ENCODE data around the gene SRGAP1. TPM values are rescaled to one million over a fixed set of nuclear protein-coding genes. Genes with fewer than 3 reads are reported as not detected.

The SRGAP1 gene
- total RNA-seq, 3 donors from 2014 or later (not counting 1 experiment from before 2014, with no cell fraction given), result 0.10 to 0.49 (median 0.16) TPM

DNA sequence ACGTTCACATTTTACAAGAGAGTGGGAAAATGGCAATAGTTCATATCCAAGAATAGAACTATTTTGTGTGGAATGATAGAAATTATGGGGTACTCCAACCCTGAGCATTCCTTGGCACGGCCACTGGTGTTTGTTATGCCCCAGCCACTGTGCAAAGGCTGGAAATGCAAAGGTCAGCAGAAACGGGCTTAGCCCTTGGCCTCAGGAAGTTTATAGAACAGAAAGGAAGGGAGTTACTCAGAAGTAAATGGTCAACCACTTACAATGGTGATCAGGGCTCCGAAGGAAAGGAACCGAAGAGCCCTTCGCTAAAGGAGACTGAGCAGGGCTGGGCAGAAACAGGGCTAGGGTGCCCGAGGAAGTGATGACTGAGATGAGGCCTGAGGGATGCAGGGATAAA lies 332.5 kb downstream of the SRGAP1 start:
- Histone ChIP-seq H3K4me3 (ENCODE audit: low read length) (no peak overlapping the region), H3K9me3 (ENCODE audit: control insufficient read depth, insufficient read depth, low read length) (no peaks in the 10 kb centered on the region), H3K27me3 (ENCODE audit: control insufficient read depth, insufficient read depth, low read length) (no peaks in the 10 kb centered on the region), H3K27ac (ENCODE audit: low read length) (no peak overlapping the region), H3K4me1 (ENCODE audit: control insufficient read depth, insufficient read depth, low read length) (no peaks in the 10 kb centered on the region), H3K36me3 (ENCODE audit: control insufficient read depth, insufficient read depth, low read length) (no peaks in the 10 kb centered on the region)
- H3K9me3 Mint-ChIP-seq, result no peaks in the 10 kb centered on the region
- DNase-seq, result no peak
- intact Hi-C loops (cut with micrococcal nuclease), result no loop called here
- H3K36me3 Mint-ChIP-seq, result no peaks in the 10 kb centered on the region
- H3K27me3 Mint-ChIP-seq (ENCODE audit: low read depth in 2 of 2), result peaks cover 0 to 2% of the 10 kb centered on the region in 2 donors
- TF ChIP-seq, protein P1, sequence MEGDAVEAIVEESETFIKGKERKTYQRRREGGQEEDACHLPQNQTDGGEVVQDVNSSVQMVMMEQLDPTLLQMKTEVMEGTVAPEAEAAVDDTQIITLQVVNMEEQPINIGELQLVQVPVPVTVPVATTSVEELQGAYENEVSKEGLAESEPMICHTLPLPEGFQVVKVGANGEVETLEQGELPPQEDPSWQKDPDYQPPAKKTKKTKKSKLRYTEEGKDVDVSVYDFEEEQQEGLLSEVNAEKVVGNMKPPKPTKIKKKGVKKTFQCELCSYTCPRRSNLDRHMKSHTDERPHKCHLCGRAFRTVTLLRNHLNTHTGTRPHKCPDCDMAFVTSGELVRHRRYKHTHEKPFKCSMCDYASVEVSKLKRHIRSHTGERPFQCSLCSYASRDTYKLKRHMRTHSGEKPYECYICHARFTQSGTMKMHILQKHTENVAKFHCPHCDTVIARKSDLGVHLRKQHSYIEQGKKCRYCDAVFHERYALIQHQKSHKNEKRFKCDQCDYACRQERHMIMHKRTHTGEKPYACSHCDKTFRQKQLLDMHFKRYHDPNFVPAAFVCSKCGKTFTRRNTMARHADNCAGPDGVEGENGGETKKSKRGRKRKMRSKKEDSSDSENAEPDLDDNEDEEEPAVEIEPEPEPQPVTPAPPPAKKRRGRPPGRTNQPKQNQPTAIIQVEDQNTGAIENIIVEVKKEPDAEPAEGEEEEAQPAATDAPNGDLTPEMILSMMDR (IDR thresholded peaks at IDR 0.05), result no peak
- 91% methylated on average over 7 of the region's 7 CpGs for WGBS (ENCODE audit: insufficient coverage)
- no peak overlapping the region for H3K27ac Mint-ChIP-seq
- no peaks in the 10 kb centered on the region for H3K4me1 Mint-ChIP-seq
- no peak for ATAC-seq
- H3K4me3 Mint-ChIP-seq, result no peak overlapping the region

DNA sequence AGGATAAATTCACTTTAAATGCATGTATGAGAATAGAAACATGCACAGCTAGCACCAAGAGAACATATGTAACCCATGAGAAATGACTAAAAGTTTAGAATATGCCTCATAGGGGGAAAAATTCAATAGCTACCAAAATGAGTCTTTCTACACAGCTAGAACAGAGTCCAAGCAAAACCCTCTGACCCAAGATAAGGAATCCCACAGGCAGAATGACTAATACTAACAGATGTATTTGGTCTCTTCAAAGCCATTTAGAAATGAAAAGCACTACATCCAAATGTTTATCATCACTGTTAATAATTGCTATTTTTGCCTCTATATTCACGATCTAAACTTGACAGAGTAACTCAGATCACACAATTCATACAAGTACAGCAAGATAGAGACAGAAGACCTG lies 333.6 kb downstream of the SRGAP1 start:
- H3K4me1 ChIP-seq (ENCODE audit: control insufficient read depth, insufficient read depth, low read length), result no peaks in the 10 kb centered on the region
- Mint-ChIP-seq H3K27ac (no peak overlapping the region), H3K27me3 (ENCODE audit: low read depth in 2 of 2) (peaks cover 0 to 2% of the 10 kb centered on the region in 2 donors), H3K4me3 (no peak overlapping the region), H3K4me1 (no peaks in the 10 kb centered on the region), H3K36me3 (no peaks in the 10 kb centered on the region), H3K9me3 (no peaks in the 10 kb centered on the region)
- TF ChIP-seq, protein P1 (IDR thresholded peaks at IDR 0.05), result no peak
- DNase-seq (no peak), ATAC-seq (no peak)
- H3K27ac ChIP-seq (ENCODE audit: low read length), result no peak overlapping the region
- H3K36me3 ChIP-seq (ENCODE audit: control insufficient read depth, insufficient read depth, low read length), result no peaks in the 10 kb centered on the region
- H3K4me3 ChIP-seq (ENCODE audit: low read length), result no peak overlapping the region
- no peaks in the 10 kb centered on the region for H3K9me3 ChIP-seq (ENCODE audit: control insufficient read depth, insufficient read depth, low read length)
- 75% methylated on average over 1 of the region's 1 CpG for WGBS (ENCODE audit: insufficient coverage)
- intact Hi-C loops (cut with micrococcal nuclease), result no loop called here
- H3K27me3 ChIP-seq (ENCODE audit: control insufficient read depth, insufficient read depth, low read length), result no peaks in the 10 kb centered on the region

DNA sequence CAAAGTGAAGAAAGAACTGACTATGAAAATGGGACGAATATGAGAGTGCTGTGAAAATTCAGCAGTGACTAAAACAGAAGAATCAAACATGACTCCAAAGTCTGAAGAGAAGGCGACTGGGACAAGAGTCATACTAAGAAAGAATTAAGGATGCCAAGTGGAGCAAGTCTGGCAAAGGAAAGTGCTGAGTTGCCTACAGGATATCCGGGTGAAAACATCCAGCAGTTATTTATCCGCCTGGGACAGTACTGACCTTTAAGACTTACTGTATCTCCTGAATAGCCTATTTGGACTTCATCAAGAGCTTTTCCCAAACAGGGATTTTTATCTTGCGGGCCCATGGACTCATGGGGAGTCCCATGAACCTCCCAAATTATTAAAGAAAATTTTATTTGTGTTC lies 336.5 kb downstream of the SRGAP1 start:
- WGBS (ENCODE audit: insufficient coverage), result 87% methylated on average over 4 of the region's 5 CpGs
- Mint-ChIP-seq H3K27ac (no peak overlapping the region), H3K27me3 (ENCODE audit: low read depth in 2 of 2) (peaks cover 0 to 2% of the 10 kb centered on the region in 2 donors), H3K4me3 (no peak overlapping the region), H3K36me3 (no peaks in the 10 kb centered on the region), H3K9me3 (no peaks in the 10 kb centered on the region), H3K4me1 (no peaks in the 10 kb centered on the region)
- ATAC-seq (no peak), DNase-seq (no peak)
- H3K9me3 ChIP-seq (ENCODE audit: control insufficient read depth, insufficient read depth, low read length), result no peaks in the 10 kb centered on the region
- H3K4me3 ChIP-seq (ENCODE audit: low read length), result no peak overlapping the region
- no peak overlapping the region for H3K27ac ChIP-seq (ENCODE audit: low read length)
- intact Hi-C loops (cut with micrococcal nuclease), result no loop called here
- H3K36me3 ChIP-seq (ENCODE audit: control insufficient read depth, insufficient read depth, low read length), result no peaks in the 10 kb centered on the region
- no peaks in the 10 kb centered on the region for H3K4me1 ChIP-seq (ENCODE audit: control insufficient read depth, insufficient read depth, low read length)
- TF ChIP-seq, protein P1 (IDR thresholded peaks at IDR 0.05), result no peak
- no peaks in the 10 kb centered on the region for H3K27me3 ChIP-seq (ENCODE audit: control insufficient read depth, insufficient read depth, low read length)

Data from natural killer cell (primary cell).